ENCODE data around the gene ERICH6B. TPM values are rescaled to one million over a fixed set of nuclear protein-coding genes. Genes with fewer than 3 reads are reported as not detected.

Gene ERICH6B
- total and polyA plus RNA-seq, 2 of the 8 experiments (the other 6 are each of a cell fraction or from before 2014, with no cell fraction given): not detected

GRCh38 chr13:45603338-45603737, 12.2 kb downstream of the ERICH6B start (continued):
- TF ChIP-seq CHD7 (IDR thresholded peaks at IDR 0.05; ENCODE audit: insufficient replicate concordance, low read length) (no peak), RNF2 (IDR thresholded peaks at IDR 0.05; ENCODE audit: borderline replicate concordance, low read depth, low read length, missing control alignments, poor library complexity, severe bottlenecking) (no peak), TCF12 (IDR thresholded peaks at IDR 0.05; ENCODE audit: low read depth, low read length) (no peak), EGR1 (IDR thresholded peaks at IDR 0.05; ENCODE audit: borderline replicate concordance, low read depth, low read length) (no peak), TAF7 (optimal IDR thresholded peaks at IDR 0.05; ENCODE audit: borderline replicate concordance, low read depth, low read length) (no peak), POLR2A (IDR thresholded peaks at IDR 0.05; ENCODE audit: control extremely low read depth in 1 of 2, low read depth in 2 of 2, low read length in 2 of 2) (no peak), SP4 (IDR thresholded peaks at IDR 0.05; ENCODE audit: low read length) (no peak), ZNF274 (IDR thresholded peaks at IDR 0.05; ENCODE audit: borderline replicate concordance, extremely low read depth, low read length) (no peak), RBBP5 (IDR thresholded peaks at IDR 0.05; ENCODE audit: borderline replicate concordance, low read depth, low read length) (no peak), EZH2 (IDR thresholded peaks at IDR 0.05; ENCODE audit: low read depth, low read length, severe bottlenecking) (no peak), SAP30 (IDR thresholded peaks at IDR 0.05; ENCODE audit: insufficient read depth, insufficient replicate concordance, low read length) (no peak), KDM4A (IDR thresholded peaks at IDR 0.05; ENCODE audit: low read depth, low read length, severe bottlenecking) (no peak)
